ENCODE data around the gene PPIB. TPM values are rescaled to one million over a fixed set of nuclear protein-coding genes. Genes with fewer than 3 reads are reported as not detected.
A peak's percentile ranks its signal among the peaks of the same experiment; 100 is the strongest.

The PPIB gene
- total RNA-seq, 1 experiment from 2014 or later = 410 TPM

DNA sequence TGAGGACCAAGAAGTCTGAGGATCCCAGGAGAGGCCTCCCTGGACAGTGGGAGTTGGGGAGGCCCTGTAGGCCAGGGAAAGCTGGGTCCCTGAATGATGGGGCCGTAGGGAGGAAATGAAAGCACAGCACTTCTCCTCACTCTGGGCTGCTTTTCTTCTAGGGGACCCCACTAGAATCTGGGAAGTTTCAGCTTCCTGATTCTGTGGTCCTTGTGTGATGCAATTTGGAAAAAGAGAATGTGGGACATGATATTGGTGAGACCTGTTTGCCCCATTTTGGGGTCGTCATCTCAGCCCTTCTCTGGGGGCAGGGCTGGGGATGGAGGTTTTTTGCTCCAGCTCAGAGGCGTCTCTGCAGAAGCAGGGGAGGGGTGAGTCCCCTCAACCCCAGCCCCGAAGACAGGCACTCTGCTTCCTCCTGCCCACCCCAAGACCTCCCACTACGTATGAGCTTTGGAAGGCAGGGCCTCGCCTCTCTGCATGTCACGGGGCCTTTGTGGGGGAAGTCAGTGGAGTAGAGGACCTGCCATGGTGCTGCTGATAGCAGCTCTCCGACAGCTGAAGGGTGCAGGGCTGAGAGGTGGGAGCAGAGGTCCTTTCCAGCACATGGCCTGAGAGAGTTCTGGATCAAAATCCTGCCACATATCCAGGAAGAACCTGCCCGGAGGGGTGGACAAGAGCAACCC lies 12.8 kb downstream of the PPIB start:
- Histone ChIP-seq H3K27me3 (ENCODE audit: low read length) (peaks cover 10% of the 10 kb centered on the region), H3K4me1 (ENCODE audit: insufficient read depth, low read length) (no peaks in the 10 kb centered on the region; the same call in 1 of the 2 replicates), H3K9ac (ENCODE audit: low read length) (no peak overlapping the region), H2AFZ (ENCODE audit: low read length) (no peak overlapping the region), H3K27ac (ENCODE audit: low read length) (no peak overlapping the region), H3K9me3 (ENCODE audit: low read length) (no peaks in the 10 kb centered on the region), H3F3A (ENCODE audit: low read length, unreplicated experiment) (no peaks in the 10 kb centered on the region), H3K36me3 (ENCODE audit: low read depth, low read length) (no peaks in the 10 kb centered on the region; the same call in 1 of the 2 replicates), H3K4me2 (ENCODE audit: low read length) (no peak overlapping the region), H4K20me1 (ENCODE audit: low read length) (no peaks in the 10 kb centered on the region), H3K4me3 (ENCODE audit: low read length) (no peak overlapping the region), H3K9me2 (replicated peaks; ENCODE audit: low read length) (no peaks in the 10 kb centered on the region), H3K79me2 (ENCODE audit: low read length) (no peaks in the 10 kb centered on the region)
- POLR2A ChIA-PET (ENCODE audit: unreplicated experiment) = interaction anchor here (0.6 kb wide), 1 partner anchor 691 kb away, joined by 3 read pairs; no protein-coding TSS in a partner anchor
- intact Hi-C loops (cut with micrococcal nuclease) = loop anchor here (5.0 kb wide), 1 partner anchor 53 kb away; the partner anchor contains the start of gene SNX1
- BruUV-seq (replicated peaks) = no TSS peak
- ATAC-seq = no peak
- CTCF ChIA-PET = interaction anchor here (1.0 kb wide), 1 partner anchor 13 kb away, joined by 3 read pairs; the partner anchor contains the start of gene PPIB
- TF ChIP-seq EZH2phosphoT487 (IDR thresholded peaks at IDR 0.05; ENCODE audit: borderline replicate concordance, low read length) (no peak), EZH2 (IDR thresholded peaks at IDR 0.05; ENCODE audit: low read length, unreplicated experiment) (no peak)
- TF ChIP-seq, protein P1, sequence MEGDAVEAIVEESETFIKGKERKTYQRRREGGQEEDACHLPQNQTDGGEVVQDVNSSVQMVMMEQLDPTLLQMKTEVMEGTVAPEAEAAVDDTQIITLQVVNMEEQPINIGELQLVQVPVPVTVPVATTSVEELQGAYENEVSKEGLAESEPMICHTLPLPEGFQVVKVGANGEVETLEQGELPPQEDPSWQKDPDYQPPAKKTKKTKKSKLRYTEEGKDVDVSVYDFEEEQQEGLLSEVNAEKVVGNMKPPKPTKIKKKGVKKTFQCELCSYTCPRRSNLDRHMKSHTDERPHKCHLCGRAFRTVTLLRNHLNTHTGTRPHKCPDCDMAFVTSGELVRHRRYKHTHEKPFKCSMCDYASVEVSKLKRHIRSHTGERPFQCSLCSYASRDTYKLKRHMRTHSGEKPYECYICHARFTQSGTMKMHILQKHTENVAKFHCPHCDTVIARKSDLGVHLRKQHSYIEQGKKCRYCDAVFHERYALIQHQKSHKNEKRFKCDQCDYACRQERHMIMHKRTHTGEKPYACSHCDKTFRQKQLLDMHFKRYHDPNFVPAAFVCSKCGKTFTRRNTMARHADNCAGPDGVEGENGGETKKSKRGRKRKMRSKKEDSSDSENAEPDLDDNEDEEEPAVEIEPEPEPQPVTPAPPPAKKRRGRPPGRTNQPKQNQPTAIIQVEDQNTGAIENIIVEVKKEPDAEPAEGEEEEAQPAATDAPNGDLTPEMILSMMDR (conservative IDR thresholded peaks at IDR 0.05; ENCODE audit: low read depth, low read length) = no peak
- DNase-seq = no peak

DNA sequence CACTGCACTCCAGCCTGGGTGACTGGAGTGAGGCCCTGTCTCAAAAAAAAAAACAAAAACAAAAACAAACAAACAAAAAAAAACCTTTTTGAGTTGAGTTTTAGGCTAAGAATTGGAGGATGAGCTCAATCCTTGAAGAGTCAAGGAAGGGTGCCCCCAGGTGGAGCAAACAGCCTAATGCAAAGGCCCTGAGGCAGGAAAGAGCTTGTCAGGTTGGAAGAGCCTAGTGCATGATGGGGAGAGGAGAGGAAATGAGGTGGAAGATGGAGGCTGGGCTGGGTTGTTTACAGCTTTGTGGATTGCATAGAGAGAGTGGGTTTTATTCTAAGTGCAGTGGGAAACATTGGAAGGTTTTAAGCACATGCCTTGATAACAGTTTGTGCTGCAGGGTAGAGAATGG lies 13.4 kb downstream of the PPIB start:
- H3K79me2 ChIP-seq (ENCODE audit: low read length) = no peaks in the 10 kb centered on the region
- no TSS peak for BruUV-seq (replicated peaks)
- H3K36me3 ChIP-seq (ENCODE audit: low read depth, low read length) = no peaks in the 10 kb centered on the region; the same call in 1 of the 2 replicates
- no peak overlapping the region for H3K9ac ChIP-seq (ENCODE audit: low read length)
- H3K9me2 ChIP-seq (replicated peaks; ENCODE audit: low read length) = no peaks in the 10 kb centered on the region
- no peak overlapping the region for H3K4me3 ChIP-seq (ENCODE audit: low read length)
- POLR2A ChIA-PET (ENCODE audit: unreplicated experiment) = no interaction called here
- H3K27me3 ChIP-seq (ENCODE audit: low read length) = peaks cover 10% of the 10 kb centered on the region
- no peaks in the 10 kb centered on the region; the same call in 1 of the 2 replicates for H3K4me1 ChIP-seq (ENCODE audit: insufficient read depth, low read length)
- TF ChIP-seq, protein P1 (conservative IDR thresholded peaks at IDR 0.05; ENCODE audit: low read depth, low read length) = peak; percentile 36; the same call in 1 of the 2 replicates
- TF ChIP-seq EZH2phosphoT487 (IDR thresholded peaks at IDR 0.05; ENCODE audit: borderline replicate concordance, low read length) (no peak), EZH2 (IDR thresholded peaks at IDR 0.05; ENCODE audit: low read length, unreplicated experiment) (no peak)
- H3F3A ChIP-seq (ENCODE audit: low read length, unreplicated experiment) = no peaks in the 10 kb centered on the region
- H3K27ac ChIP-seq (ENCODE audit: low read length) = no peak overlapping the region
- DNase-seq (peak; percentile 31), ATAC-seq (no peak)
- H3K4me2 ChIP-seq (ENCODE audit: low read length) = no peak overlapping the region
- CTCF ChIA-PET = interaction anchor here (1.0 kb wide), 1 partner anchor 14 kb away, joined by 3 read pairs; the partner anchor contains the start of gene PPIB
- no peaks in the 10 kb centered on the region for H4K20me1 ChIP-seq (ENCODE audit: low read length)
- H3K9me3 ChIP-seq (ENCODE audit: low read length) = no peaks in the 10 kb centered on the region
- intact Hi-C loops (cut with micrococcal nuclease) = no loop called here
- no peak overlapping the region for H2AFZ ChIP-seq (ENCODE audit: low read length)

DNA sequence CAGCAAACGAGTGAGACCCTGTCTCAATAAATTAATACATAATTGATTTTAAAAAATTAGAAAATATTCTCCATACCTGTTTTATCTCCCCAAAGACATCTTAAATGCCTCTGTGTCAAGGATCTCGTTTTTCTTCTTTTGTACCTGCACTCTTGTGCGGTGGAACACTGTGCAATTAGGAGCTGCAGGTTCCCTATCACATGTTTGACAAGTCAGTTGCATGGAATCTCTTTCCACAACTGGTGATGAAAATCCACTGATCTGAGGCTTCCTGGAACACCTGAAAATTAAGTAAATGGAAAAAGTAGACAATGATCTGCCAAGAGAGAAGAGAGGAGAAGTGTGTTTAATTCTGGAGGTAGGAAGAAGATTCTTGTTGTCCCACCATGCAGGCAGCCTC lies 14.2 kb downstream of the PPIB start:
- peaks cover 10% of the 10 kb centered on the region for H3K27me3 ChIP-seq (ENCODE audit: low read length)
- no peak overlapping the region for H3K4me3 ChIP-seq (ENCODE audit: low read length)
- TF ChIP-seq, protein P1 (conservative IDR thresholded peaks at IDR 0.05; ENCODE audit: low read depth, low read length) = no peak
- TF ChIP-seq EZH2phosphoT487 (IDR thresholded peaks at IDR 0.05; ENCODE audit: borderline replicate concordance, low read length) (no peak), EZH2 (IDR thresholded peaks at IDR 0.05; ENCODE audit: low read length, unreplicated experiment) (no peak)
- ATAC-seq (no peak), DNase-seq (no peak)
- H3K36me3 ChIP-seq (ENCODE audit: low read depth, low read length) = no peaks in the 10 kb centered on the region; the same call in 1 of the 2 replicates
- no peaks in the 10 kb centered on the region for H3K9me3 ChIP-seq (ENCODE audit: low read length)
- no peaks in the 10 kb centered on the region for H3K79me2 ChIP-seq (ENCODE audit: low read length)
- H3F3A ChIP-seq (ENCODE audit: low read length, unreplicated experiment) = no peaks in the 10 kb centered on the region
- H3K9ac ChIP-seq (ENCODE audit: low read length) = no peak overlapping the region
- BruUV-seq (replicated peaks) = no TSS peak
- no peak overlapping the region for H3K27ac ChIP-seq (ENCODE audit: low read length)
- CTCF ChIA-PET = no interaction called here
- no peaks in the 10 kb centered on the region for H3K9me2 ChIP-seq (replicated peaks; ENCODE audit: low read length)
- H3K4me2 ChIP-seq (ENCODE audit: low read length) = no peak overlapping the region
- POLR2A ChIA-PET (ENCODE audit: unreplicated experiment) = no interaction called here
- no peak overlapping the region for H2AFZ ChIP-seq (ENCODE audit: low read length)
- H3K4me1 ChIP-seq (ENCODE audit: insufficient read depth, low read length) = no peaks in the 10 kb centered on the region; the same call in 1 of the 2 replicates
- intact Hi-C loops (cut with micrococcal nuclease) = no loop called here
- H4K20me1 ChIP-seq (ENCODE audit: low read length) = no peaks in the 10 kb centered on the region

All from PC-3 (cell line).